ENCODE data around the gene TJP3. TPM values are rescaled to one million over a fixed set of nuclear protein-coding genes. Genes with fewer than 3 reads are reported as not detected.

TJP3 gene
- total RNA-seq, 1 donor from 2014 or later, result 40.9 TPM

GRCh38 chr19:3785938-3786824, 78.0 kb downstream of the TJP3 start, which contains the start of gene MATK:
MATK (minus strand) TSS chr19:3786381; CDS start chr19:3785135, 1,246 bp downstream.
- ATAC-seq, result no peak

GRCh38 chr19:3788996-3789778, 81.0 kb downstream of the TJP3 start:
- ATAC-seq, result no peak

- ATAC-seq, result no peak
These were observed 82.1 kb downstream of the TJP3 start for GRCh38 chr19:3790209-3790734.

GRCh38 chr19:3790941-3791340, 82.8 kb downstream of the TJP3 start:
- no peak for ATAC-seq

GRCh38 chr19:3792114-3792513, 83.9 kb downstream of the TJP3 start:
- ATAC-seq, result no peak

- no peak for ATAC-seq
These were observed 85.6 kb downstream of the TJP3 start for GRCh38 chr19:3793799-3794198.

- ATAC-seq, result no peak
These were observed 88.2 kb downstream of the TJP3 start for GRCh38 chr19:3796358-3796757.

GRCh38 chr19:3798137-3798536, 90.0 kb downstream of the TJP3 start:
- ATAC-seq, result no peak

Other genes starting within 250 kb of the TJP3 start
- gene SMIM24, start 227.9 kb upstream of the TJP3 start, total RNA-seq, result not detected
- not detected for gene SMIM44, start 224.9 kb upstream of the TJP3 start, total RNA-seq
- gene DOHH, start 207.7 kb upstream of the TJP3 start, total RNA-seq, result 11.1 TPM
- 38.5 TPM for gene FZR1, start 202.1 kb upstream of the TJP3 start, total RNA-seq
- gene TEKTIP1, start 169.2 kb upstream of the TJP3 start, total RNA-seq, result 0.84 TPM
- 25.7 TPM for gene MFSD12, start 150.8 kb upstream of the TJP3 start, total RNA-seq
- gene HMG20B, start 135.4 kb upstream of the TJP3 start, total RNA-seq, result 36.6 TPM
- 0.28 TPM for gene GIPC3, start 122.9 kb upstream of the TJP3 start, total RNA-seq
- 0.64 TPM for gene TBXA2R, start 101.5 kb upstream of the TJP3 start, total RNA-seq
- gene CACTIN, start 81.6 kb upstream of the TJP3 start, total RNA-seq, result 10.5 TPM
- 16.4 TPM for gene PIP5K1C, start 7.9 kb upstream of the TJP3 start, total RNA-seq
- gene APBA3, start 53.3 kb downstream of the TJP3 start, total RNA-seq, result 10.9 TPM
- gene MRPL54, start 54.3 kb downstream of the TJP3 start, total RNA-seq, result 62.3 TPM
- not detected for gene RAX2, start 63.8 kb downstream of the TJP3 start, total RNA-seq
- gene MATK, start 78.0 kb downstream of the TJP3 start, total RNA-seq, result 0.24 TPM
- not detected for gene ZFR2, start 160.7 kb downstream of the TJP3 start, total RNA-seq
- gene ATCAY, start 172.3 kb downstream of the TJP3 start, total RNA-seq, result not detected
- not detected for gene NMRK2, start 224.7 kb downstream of the TJP3 start, total RNA-seq